Activated CD8-positive, alpha-beta memory T cell treated with anti-CD3 and anti-CD28 coated beads for 4 hours (primary cell): ENCODE measurements around the gene CPNE9.
A peak's percentile ranks its signal among the peaks of the same experiment; 100 is the strongest.

Experiments
- DNase-seq, 2 donors: peaks; one replicate each; pipeline ENCODE4 v3.0.0-alpha.2; 2020; ENCODE audit warnings: low read depth in 2 of 2

CPNE9 gene

GRCh38 chr3:9778143-9779074 lies 74.8 kb downstream of the CPNE9 start:
- peak in 1 of 2 donors; percentile 36 for DNase-seq

- no peak for DNase-seq
These were observed 75.5 kb downstream of the CPNE9 start for GRCh38 chr3:9779075-9779593.
